ENCODE measurements around the gene ENDOU.

ENDOU gene

DNA sequence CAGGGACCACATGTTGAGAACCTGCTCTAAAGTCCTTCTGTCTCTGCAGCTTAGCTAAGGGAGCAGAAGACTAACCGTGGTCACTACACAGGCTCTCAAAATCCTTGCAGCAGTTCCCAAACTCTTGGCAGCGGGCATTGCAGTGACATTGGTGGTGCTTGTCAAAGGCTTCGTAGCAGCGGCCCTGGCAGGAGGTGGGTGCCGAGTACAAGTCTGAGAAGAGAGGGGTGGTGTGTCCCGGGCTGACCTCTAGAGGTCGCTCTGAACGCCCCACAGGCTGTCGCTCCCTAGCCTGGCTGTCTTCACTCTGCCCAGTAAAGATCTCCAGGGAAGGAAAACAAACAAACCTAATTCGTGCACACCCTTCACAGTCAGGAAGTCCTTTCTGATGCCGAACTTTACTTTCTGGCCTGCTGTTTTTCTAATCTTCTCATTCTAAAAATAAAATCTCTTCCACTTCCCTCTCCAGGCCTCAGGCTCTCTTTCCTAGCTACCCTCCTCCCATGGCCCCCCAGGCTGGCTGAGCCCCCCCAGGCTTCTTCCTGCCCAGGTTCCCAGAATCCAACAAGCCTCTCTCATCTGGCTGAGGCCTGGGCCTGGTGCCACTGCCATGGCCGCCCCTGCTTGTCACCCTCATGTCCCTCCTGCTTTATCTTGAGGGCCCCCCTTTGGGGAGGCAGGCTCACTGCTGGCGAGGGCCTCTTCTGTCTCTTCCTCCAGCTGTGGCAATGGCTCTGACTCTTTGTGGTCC lies 7.7 kb downstream of the ENDOU start:
- peak; percentile 75 for DNase-seq

DNA sequence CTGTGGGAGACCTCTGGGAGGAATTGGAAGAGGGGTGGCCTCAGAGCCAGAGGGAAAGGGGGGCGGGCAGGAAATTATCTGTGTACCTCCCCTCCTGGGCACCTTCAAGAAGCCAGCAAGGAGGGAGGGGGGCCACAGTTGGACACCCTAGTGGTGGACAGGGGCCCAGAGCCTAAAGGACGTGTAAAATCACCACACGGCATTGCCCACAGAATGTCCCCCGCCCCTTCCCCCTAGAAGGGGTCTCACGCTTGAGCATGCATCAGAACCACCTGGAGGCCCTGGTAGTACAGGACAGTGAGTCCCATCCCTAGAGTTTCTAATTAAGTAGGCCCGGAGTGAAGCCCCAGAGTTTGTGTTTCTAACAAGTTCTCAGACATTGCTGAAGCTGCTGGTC lies 8.2 kb downstream of the ENDOU start:
- DNase-seq: no peak

DNA sequence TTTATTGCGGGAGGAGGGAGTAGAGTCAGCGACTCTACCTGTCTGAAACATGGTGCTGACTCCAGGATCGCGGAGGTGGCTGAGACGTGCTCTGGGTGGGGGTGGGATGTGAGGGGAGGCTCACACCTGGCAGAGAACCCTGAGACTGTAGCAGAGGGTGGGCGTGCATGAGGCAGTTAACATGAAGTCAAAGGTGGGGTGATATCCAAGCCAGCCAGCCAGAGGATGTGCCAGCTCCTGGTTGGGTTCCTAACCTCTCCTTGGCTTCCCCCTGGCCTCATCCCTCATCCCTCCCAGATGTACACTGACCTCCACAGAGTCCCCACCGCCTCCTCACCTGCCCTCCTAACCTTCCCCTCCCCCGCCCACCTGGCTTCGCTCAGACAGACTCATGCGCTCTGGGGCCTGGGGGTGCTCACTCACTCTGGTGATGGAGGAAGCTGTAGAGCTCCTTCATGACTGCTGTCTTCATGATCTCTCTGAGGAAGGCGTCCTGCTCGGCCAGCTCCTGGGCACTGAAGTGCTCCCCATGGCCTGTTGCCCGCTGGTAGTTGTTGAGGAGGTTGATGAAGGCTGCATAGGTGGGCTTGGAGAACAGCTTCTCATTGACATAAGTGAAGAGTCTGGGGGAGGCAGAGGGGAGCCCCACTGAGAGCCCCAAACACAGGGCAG lies 9.3 kb downstream of the ENDOU start:
- DNase-seq: no peak

DNA sequence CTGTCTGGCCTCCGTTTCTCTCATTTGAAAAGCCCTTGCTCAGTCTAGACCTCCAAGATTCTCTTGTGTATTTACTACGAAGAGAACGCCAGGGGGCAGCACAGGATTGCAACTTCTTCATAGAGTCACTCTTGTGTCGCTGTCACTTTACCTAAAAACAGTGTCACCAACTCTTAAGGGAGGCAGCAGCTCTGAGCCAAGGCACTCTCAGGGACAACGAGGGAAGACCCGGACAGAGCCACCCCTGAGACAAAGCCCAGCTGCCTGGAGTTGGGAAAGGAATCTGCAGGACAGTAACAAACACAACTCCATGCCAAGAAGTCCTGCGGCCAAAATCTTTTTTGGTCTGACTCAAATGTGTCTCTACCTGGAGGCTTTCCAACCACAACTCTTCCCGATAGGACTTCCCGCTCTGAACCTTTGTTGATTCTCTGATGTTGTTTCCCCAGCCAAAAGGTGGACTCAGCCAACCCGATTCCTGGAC lies 9.9 kb downstream of the ENDOU start:
- peak; percentile 73 for DNase-seq

DNA sequence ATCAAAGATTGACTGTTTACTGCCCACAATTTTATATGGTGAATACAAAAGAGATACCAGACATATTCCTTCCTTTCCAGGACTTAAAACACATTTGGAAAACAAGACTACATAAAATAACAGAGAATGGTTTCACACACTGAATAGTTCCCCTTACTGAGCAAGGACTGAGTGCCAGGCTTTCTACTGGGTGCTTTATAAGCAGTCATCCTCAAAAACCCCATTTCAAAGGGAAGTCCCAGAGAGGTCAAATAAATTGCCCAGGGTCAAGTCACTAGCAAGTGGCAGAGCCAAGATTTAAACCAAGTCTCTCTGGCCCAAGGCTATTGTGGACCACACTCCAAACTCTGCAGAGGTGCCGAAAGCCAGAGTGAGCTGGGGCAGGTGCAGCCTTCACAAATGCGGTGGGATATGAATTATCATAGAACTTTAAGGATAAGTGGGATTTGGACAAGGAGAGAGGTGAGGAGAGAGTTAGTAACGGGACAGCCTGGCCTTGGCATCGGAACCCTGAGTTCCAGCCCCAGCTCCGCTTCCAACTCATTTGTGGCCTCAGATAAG lies 10.4 kb downstream of the ENDOU start:
- no peak for DNase-seq

DNA sequence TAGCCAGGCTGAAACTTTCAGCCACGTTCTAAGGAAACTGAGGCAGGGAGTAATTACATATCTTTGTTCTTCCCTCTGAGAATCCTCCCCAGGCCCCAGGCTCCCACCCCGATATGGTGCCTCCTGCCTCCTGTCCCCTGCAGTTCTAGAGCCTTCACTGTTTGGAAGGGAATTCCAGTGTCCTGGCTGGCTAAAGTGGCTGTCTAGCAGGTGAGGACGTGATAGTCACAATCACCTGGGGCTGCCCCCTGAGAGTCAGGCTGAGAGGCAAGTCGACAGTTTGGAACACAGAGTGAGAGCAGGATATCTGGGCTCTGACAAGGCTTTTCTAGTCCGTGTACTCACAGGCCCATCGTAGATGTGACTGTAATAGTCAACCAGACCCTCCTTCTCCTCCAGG lies 13.1 kb downstream of the ENDOU start:
- DNase-seq: no peak

DNA sequence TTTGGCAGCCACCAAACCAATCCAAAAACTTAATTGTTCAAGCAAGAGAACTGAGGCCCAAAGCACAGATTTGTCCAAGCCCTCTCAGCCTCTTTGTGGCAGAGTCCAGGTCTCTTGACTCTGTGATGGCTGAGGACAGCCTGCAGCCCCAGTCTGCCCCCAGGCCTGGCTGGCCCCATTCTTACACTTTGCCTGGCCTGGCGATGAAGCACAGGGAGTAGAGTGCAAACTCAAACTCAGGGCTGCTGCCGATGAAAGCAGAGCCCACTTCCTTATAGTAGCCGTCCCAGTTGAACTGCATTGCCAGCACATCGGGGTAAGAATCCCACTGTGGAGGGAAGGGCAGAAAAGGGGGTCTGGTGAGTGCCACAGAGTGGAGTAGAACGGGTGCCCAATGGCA lies 13.8 kb downstream of the ENDOU start:
- DNase-seq: no peak

DNA sequence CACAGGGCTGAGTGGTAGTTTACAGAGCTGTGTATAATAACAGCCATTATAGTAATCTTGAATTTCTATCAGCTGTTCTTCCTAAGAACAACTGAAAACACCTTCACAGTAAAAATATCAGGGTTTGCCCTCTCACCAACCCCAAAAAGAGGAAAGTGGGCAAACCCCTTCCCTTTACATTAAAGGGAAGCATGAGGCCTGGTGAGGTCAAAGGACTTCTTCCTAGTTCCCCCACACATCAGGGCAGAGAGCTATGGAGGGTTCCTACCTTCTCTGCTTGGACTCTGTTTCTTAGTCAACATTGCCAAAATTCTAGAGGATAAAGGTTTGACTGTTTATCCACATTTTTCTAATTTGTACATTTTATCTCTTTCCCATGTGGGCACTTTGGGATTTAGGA lies 15.0 kb downstream of the ENDOU start:
- no peak for DNase-seq

DNA sequence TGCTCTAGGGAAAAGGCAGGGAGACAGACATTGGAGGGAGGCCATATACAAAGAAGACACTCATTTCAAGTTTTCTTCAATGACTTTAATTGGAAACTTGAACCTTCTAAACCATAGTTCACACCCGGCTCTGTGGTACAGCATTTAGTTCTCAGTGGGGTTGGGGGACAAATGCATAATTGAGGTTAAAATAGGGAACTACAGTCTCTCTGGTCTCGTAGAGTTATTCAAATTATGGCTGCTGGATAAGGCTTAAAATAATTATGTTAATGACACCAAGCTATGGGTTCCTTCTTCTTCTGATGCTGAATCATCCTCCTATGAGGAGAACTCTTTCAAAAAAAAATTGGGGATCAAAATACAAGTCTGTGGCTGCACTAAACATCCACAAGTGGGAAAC lies 15.6 kb downstream of the ENDOU start:
- DNase-seq: no peak

DNA sequence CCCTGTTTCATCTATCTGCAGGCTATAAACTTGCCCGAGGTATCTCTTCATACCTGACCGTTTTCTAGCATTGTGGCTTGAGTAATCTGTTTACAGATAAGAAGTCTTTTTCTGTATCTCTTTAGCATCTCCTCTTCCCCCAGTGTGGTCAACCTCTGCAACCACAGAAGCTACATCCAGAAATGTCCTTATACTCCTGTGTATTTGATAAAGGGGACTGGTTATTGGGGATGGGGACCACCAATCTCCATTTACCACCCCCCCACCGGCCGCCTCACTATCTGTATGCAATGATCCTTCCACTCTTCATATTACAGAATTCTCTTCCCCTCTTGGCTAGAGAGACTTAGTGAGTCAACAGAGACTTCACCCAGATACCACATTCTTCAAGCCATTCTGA lies 16.1 kb downstream of the ENDOU start:
- no peak for DNase-seq

DNA sequence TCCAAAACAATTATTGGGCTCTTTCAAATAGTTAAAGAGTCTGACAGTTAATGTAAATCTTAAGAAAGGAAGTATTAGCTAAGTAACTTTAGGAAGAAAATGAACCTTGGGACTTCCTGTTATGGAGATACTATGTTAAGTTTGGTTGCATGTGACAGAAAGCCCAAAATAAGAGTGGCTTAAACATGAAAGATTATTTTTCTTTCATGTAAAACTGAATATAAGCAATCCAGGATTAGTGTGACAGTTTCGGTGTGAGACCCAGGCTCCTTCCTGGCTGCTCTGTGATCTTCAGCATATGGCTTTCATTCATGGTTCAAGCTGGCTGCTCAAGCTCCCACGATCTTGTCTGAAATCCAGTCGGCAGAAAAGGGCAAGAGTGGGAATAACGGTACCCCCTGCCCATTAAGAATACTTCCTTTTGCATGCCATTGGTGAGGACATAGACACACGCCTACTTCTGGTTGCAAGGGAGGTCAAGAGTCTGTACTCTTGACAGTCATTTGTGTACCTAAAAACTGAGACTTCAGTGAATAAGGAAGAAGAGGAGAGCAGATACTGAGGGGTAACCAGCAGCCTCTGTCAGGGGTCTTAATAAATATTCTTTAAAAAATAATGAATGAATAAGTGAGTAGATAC lies 17.3 kb downstream of the ENDOU start:
- DNase-seq: no peak

DNA sequence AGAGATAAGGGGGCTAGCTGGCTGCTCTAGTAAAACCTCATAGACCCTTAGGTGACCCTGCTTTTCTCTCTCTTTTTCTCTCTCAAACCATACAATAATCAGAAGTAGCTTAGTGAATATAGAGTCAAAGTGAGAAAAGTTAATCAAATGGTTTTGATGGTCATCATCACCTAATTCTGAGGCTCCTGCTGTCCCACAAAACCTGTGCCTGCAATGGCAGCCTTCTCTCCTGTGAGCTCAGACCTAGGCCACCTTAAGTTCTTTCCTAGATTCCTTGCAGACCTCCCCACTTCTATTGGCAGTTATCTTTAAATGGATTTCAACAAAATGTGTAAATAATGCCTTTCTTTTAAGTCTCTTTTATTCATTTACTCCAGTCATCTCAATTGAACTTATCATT lies 17.9 kb downstream of the ENDOU start:
- no peak for DNase-seq

DNA sequence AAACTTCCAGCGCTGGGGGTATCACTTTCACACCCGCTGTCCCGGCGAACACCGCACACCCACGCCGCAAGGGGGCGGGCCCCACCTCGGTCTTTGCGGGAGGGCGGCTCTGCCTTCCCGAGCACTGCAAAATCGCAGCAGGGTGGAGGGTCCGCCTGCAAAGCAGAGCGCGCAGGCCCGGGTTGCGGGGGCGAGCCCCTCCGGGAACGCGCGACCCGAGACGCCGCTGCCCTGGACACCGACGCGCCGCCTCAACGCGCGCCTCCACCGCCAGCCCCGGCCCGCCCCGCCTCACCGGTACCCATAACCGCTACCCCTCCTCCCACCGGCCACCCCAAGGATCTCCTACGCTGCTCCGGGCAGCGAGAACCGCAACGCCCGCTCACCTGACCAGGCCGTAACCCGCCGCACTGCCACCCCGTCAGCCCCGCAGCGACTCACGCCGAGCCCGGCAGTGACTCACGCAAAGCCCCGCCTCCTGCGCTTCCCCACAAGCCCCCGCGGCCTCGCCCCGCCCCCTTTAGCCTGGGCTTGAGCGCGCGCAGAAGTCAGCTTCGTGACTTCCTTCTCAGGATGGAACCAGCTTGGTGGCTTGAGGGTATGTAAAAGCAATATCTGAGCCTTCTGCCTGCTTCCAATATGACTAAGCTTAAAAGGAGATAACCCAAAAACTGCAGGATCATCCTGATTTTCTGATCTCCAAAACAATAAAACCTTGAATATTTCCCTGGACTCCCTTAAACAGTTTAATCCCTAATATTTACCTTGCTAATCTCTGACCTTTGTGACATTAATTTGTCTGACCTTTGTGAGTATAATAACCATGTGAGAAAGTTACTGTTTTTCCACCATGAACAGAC lies 19.5 kb downstream of the ENDOU start, which contains the start of gene RPAP3:
Gene RPAP3, minus strand, starts transcription at position 465 of the 860 bp plus-strand sequence. CDS start 3,190 bp downstream, outside the sequence.
- DNase-seq: peak; percentile 90

DNA sequence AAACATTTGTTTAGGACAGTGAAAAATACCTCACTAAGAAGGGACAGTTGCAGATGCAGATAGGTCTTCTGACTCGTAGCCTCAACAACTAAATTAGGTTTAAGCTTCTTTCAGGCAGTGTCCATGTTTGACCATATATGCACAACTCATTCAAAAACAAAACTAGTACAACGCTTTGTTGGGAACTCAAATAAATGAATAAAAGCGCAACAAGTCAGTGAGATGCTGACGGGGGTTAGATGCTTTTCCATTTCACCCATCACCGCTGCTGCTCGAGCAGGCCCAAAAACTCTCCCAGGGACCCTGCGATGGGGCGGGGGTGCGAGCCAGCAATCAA lies 20.1 kb downstream of the ENDOU start:
- no peak for DNase-seq

DNA sequence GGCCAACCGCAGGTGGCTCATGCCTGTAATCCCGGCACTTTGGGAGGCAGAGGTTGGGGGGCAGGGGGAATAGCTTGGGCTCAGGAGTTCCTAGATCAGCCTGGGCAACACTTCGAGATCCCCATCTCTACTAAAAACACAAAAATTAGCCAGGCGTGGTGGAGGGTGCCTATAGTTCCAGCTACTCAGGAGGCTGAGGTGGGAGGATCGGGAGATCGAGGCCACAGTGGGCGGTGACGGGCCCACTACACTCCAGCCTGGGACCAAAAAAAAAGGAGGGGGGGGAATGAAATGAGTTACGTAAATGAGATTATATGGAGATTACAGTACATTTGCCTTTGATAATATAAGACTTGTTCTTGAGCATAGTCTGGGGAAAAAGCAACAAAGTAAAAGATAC lies 20.6 kb downstream of the ENDOU start:
- DNase-seq: no peak

DNA sequence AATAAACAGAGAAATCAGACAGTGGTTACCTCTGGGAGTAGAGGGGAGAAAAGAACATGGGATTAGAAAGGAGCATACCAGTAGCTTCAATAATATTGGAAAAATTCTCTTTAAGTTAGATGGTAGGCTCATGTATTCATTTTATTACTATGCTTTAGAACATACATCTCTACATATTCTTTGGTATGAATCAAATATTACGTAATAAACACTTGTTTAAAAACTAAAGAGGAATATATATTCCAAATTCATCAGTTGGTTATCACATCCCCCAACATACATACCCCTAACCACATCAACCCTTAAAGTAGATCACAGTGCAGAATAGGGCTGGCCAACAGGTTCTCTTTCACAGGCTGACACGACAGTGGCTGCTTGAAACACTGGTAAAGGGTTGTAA lies 25.0 kb downstream of the ENDOU start:
- no peak for DNase-seq

DNA sequence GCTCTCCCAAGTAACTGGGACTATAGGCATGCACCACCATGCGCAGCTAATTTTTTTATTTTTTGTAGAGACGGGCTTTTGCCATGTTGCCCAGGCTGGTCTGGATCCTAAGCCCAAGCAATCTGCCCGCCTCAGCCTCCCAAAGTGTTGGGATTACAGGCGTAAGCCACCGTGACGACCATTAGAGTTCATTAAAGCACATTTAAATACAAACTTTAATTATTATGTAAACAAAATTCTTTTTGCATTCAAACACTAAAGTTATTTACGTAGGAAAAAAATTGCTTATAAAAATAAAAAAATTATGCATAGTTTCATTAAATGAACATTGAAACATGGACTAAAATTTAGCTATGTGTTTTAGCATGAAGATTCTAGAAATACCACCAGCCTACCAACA lies 26.7 kb downstream of the ENDOU start:
- DNase-seq: no peak

DNA sequence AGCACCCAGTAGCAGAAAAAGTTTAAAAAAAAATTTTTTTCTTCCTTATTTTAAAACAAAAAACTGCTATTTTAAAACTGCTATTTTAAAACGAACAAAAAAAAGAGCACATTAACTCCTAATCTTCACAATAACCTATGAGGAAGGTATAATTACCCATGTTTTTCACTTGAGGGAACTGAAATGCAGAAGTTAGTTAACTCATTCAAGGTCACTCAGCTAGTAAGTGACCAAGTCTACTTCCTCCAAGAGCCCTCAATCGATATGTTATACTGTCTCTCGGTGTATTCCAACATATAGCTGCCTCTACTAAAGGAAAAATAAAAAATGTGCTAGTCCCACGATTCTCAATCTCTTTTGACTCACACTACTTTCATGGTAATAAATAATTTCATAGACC lies 27.2 kb downstream of the ENDOU start:
- no peak for DNase-seq

DNA sequence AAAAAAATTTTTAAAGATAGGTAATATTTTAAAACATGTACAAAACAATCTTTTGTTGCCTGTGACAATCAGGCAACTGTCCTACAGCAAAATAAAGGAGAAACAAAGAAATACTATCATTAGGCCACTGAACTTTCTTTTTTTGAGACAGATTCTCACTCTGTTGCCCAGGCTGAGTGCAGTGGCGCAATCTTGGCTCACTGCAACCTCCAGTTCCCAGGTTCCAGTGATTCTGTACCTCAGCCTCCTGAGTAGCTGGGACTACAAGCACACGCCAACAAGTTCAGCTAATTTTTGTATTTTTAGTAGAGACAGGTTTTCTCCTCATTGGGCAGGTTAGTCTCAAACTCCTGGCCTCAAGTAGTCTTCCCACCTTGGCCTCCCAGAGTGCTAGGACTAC lies 36.1 kb downstream of the ENDOU start:
- DNase-seq: no peak

DNA sequence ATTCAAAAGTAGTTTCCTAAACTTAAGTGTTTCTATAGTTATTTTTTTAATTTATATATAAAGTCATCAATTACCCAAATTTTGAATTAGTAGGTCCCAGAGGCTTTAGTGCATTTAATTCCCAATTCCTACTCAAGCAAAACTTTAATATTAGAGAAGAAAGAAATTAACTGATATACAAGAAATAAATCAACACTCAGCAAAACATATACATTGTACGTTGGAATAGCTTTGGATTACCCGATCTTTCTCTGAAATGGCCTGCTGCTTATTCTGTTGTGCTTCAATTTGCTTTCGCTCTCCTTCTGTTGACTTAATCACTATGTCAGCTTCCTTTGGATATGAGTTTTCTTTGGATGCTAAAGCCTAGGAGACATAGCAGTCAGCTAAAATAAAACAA lies 37.7 kb downstream of the ENDOU start:
- no peak for DNase-seq

DNA sequence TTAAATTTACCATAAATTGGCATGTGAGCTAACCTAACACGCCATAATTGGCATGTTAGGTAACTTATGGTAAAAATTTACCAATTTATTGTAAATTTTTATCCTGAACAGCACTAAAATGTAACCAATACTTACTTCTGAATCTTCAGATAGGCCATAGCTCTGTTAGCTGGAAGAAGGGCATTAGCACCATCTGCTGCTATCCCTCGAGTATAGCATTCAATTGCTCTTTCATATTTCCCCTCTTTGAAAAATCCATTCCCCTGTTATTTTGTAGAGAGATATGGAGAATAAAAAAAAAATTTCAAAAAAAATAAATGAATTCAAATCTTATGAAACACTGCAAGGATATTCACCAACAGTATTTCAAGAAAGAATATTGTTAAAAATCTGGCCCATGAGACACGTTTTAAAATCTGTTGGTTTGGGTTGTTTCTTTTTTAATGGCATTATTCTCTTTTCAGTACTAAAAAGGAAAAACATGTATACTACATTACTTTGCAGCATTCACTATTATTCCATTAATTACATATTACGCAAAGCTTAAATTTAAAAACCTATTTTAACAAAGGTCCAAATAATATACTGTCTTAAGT lies 38.5 kb downstream of the ENDOU start:
- peak; percentile 44 for DNase-seq

DNA sequence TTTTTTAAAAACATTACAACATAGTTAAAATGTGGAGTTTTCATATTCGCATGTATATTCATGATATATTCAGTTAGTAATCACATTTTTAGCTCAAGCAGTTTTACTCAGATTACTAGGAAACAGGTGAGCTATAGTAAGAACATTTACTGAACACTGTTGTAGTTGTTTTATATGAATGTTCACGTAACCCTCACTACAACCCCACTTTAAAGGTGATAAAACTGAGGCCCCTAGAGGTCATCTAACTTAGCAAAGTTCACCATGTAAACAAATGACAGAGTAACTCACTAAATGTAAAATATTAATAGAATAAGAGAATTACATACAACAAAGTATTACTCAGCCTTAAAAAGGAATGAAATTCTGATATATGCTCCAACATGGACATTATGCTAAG lies 45.5 kb downstream of the ENDOU start:
- no peak for DNase-seq
